Measurements from ENCODE around the gene MAP6. TPM values are rescaled to one million over a fixed set of nuclear protein-coding genes. Genes with fewer than 3 reads are reported as not detected.

The MAP6 gene
- total RNA-seq, 1 donor from 2014 or later = 6.0 TPM

GRCh38 chr11:75557666-75558494 is 111.0 kb downstream of the MAP6 start:
- Mint-ChIP-seq H3K9me3 (ENCODE audit: low read depth) (no peaks in the 10 kb centered on the region), H3K4me1 (ENCODE audit: low read depth) (peaks cover 13% of the 10 kb centered on the region), H3K27ac (no peak overlapping the region), H3K4me3 (ENCODE audit: low read depth) (no peak overlapping the region), H3K27me3 (no peaks in the 10 kb centered on the region), H3K36me3 (ENCODE audit: insufficient read depth) (no peaks in the 10 kb centered on the region)
- no peak for DNase-seq (ENCODE audit: low spot score, unreplicated experiment)
- no peak for TF ChIP-seq CTCF (IDR thresholded peaks at IDR 0.05; ENCODE audit: unreplicated experiment)

GRCh38 chr11:75556275-75556674 is 112.6 kb downstream of the MAP6 start:
- no peak for DNase-seq (ENCODE audit: low spot score, unreplicated experiment)
- no peak for TF ChIP-seq CTCF (IDR thresholded peaks at IDR 0.05; ENCODE audit: unreplicated experiment)
- H3K9me3 Mint-ChIP-seq (ENCODE audit: low read depth) = no peaks in the 10 kb centered on the region
- H3K27ac Mint-ChIP-seq = no peak overlapping the region
- H3K27me3 Mint-ChIP-seq = no peaks in the 10 kb centered on the region
- no peaks in the 10 kb centered on the region for H3K36me3 Mint-ChIP-seq (ENCODE audit: insufficient read depth)
- no peak overlapping the region for H3K4me3 Mint-ChIP-seq (ENCODE audit: low read depth)
- H3K4me1 Mint-ChIP-seq (ENCODE audit: low read depth) = peaks cover 9% of the 10 kb centered on the region

GRCh38 chr11:75555079-75555811 is 113.6 kb downstream of the MAP6 start:
- no peak for TF ChIP-seq CTCF (IDR thresholded peaks at IDR 0.05; ENCODE audit: unreplicated experiment)
- no peaks in the 10 kb centered on the region for H3K9me3 Mint-ChIP-seq (ENCODE audit: low read depth)
- no peak for DNase-seq (ENCODE audit: low spot score, unreplicated experiment)
- peaks cover 6% of the 10 kb centered on the region for H3K4me1 Mint-ChIP-seq (ENCODE audit: low read depth)
- peak overlapping the region; percentile 1 for H3K27ac Mint-ChIP-seq
- no peaks in the 10 kb centered on the region for H3K27me3 Mint-ChIP-seq
- no peaks in the 10 kb centered on the region for H3K36me3 Mint-ChIP-seq (ENCODE audit: insufficient read depth)
- no peak overlapping the region for H3K4me3 Mint-ChIP-seq (ENCODE audit: low read depth)

- H3K27me3 Mint-ChIP-seq = no peaks in the 10 kb centered on the region
- H3K4me3 Mint-ChIP-seq (ENCODE audit: low read depth) = no peak overlapping the region
- no peaks in the 10 kb centered on the region for H3K9me3 Mint-ChIP-seq (ENCODE audit: low read depth)
- DNase-seq (ENCODE audit: low spot score, unreplicated experiment) = no peak
- H3K27ac Mint-ChIP-seq = peak overlapping the region; percentile 1
- TF ChIP-seq CTCF (IDR thresholded peaks at IDR 0.05; ENCODE audit: unreplicated experiment) = no peak
- no peaks in the 10 kb centered on the region for H3K36me3 Mint-ChIP-seq (ENCODE audit: insufficient read depth)
- peaks cover 4% of the 10 kb centered on the region for H3K4me1 Mint-ChIP-seq (ENCODE audit: low read depth)
These were observed 114.4 kb downstream of the MAP6 start for GRCh38 chr11:75554258-75555022.

GRCh38 chr11:75553889-75554257 is 115.0 kb downstream of the MAP6 start:
- no peaks in the 10 kb centered on the region for H3K36me3 Mint-ChIP-seq (ENCODE audit: insufficient read depth)
- no peak overlapping the region for H3K4me3 Mint-ChIP-seq (ENCODE audit: low read depth)
- no peak for DNase-seq (ENCODE audit: low spot score, unreplicated experiment)
- TF ChIP-seq CTCF (IDR thresholded peaks at IDR 0.05; ENCODE audit: unreplicated experiment) = no peak
- H3K27me3 Mint-ChIP-seq = no peaks in the 10 kb centered on the region
- peaks cover 3% of the 10 kb centered on the region for H3K9me3 Mint-ChIP-seq (ENCODE audit: low read depth)
- H3K4me1 Mint-ChIP-seq (ENCODE audit: low read depth) = no peaks in the 10 kb centered on the region
- no peak overlapping the region for H3K27ac Mint-ChIP-seq
